ENCODE results near the gene CD151.

GRCh38 chr11:816433-816779, 16.3 kb upstream of the CD151 start:
- TF ChIP-seq EZH2 (IDR thresholded peaks at IDR 0.05; ENCODE audit: low read length), result no peak
- no peak for TF ChIP-seq CTCF (optimal IDR thresholded peaks at IDR 0.05 in 1 of 3, IDR thresholded peaks at IDR 0.05 in 1 of 3, conservative IDR thresholded peaks at IDR 0.05 in 1 of 3; ENCODE audit: extremely low read depth in 1 of 3, insufficient read depth in 2 of 3, low read length in 3 of 3)
